ENCODE results near the gene OR4D11.

OR4D11 gene

GRCh38 chr11:59548309-59548656 is 44.9 kb downstream of the OR4D11 start:
- DNase-seq, result no peak

- peak; percentile 78 to 87 (median 81) for DNase-seq
Observed at GRCh38 chr11:59550368-59550841, 47.0 kb downstream of the OR4D11 start.

- DNase-seq, result peak; percentile 89 to 91 (median 91)
Observed at GRCh38 chr11:59550842-59551658, 47.7 kb downstream of the OR4D11 start.

- peak; percentile 51 to 65 (median 54) for DNase-seq
Observed at GRCh38 chr11:59551659-59552521, 48.5 kb downstream of the OR4D11 start.

- no peak for DNase-seq
Observed at GRCh38 chr11:59552844-59553243, 49.5 kb downstream of the OR4D11 start.

GRCh38 chr11:59553323-59553722 is 49.9 kb downstream of the OR4D11 start:
- no peak for DNase-seq

Measured in suppressor macrophage (primary cell).